H9 (cell line): ENCODE data around the gene SPRED3. TPM values are rescaled to one million over a fixed set of nuclear protein-coding genes. Genes with fewer than 3 reads are reported as not detected.
A peak's percentile ranks its signal among the peaks of the same experiment; 100 is the strongest.

Source experiments
- DNase-seq: peaks from one replicate; pipeline ENCODE4 v3.0.0-alpha.2; 2017
- H2AFZ ChIP-seq: one replicate; pipeline ENCODE4 v1.6.1; 2013; ENCODE audit warnings: mild to moderate bottlenecking, low read length, control low read depth, moderate library complexity
- H2AK5ac ChIP-seq: 2 replicates; pipeline ENCODE4 v1.6.1; 2013; ENCODE audit warnings: low read length, control low read depth, mixed read lengths; ENCODE audit not compliant: insufficient read length
- H2BK120ac ChIP-seq: one replicate; pipeline ENCODE4 v1.6.1; 2013; ENCODE audit warnings: low read depth, mild to moderate bottlenecking, low read length, control low read depth, inconsistent platforms; ENCODE audit not compliant: poor library complexity, severe bottlenecking
- H2BK12ac ChIP-seq: 2 replicates; pipeline ENCODE4 v1.6.1; 2013; ENCODE audit warnings: low read length, control low read depth, mixed read lengths, low read depth; ENCODE audit not compliant: insufficient read length
- H2BK15ac ChIP-seq: 2 replicates; pipeline ENCODE4 v1.6.1; 2013; ENCODE audit warnings: low read depth, low read length, control low read depth
- H2BK20ac ChIP-seq: one replicate; pipeline ENCODE4 v1.6.1; 2013; ENCODE audit warnings: low read depth, mild to moderate bottlenecking, low read length, control low read depth, inconsistent platforms; ENCODE audit not compliant: poor library complexity, severe bottlenecking
- H2BK5ac ChIP-seq: 2 replicates; pipeline ENCODE4 v1.6.1; 2013; ENCODE audit warnings: low read length, control low read depth, mixed read lengths; ENCODE audit not compliant: insufficient read length
- H3K14ac ChIP-seq: 2 replicates; pipeline ENCODE4 v1.6.1; 2013; ENCODE audit warnings: low read length, control low read depth; ENCODE audit not compliant: insufficient read depth
- H3K18ac ChIP-seq: 2 replicates; pipeline ENCODE4 v1.6.1; 2013; ENCODE audit warnings: low read depth, mild to moderate bottlenecking, mixed read lengths, low read length, control low read depth; ENCODE audit not compliant: insufficient read length
- H3K23ac ChIP-seq: 2 replicates; pipeline ENCODE4 v1.6.1; 2013; ENCODE audit warnings: low read length, control low read depth, mixed read lengths, low read depth; ENCODE audit not compliant: insufficient read length
- H3K23me2 ChIP-seq: 2 replicates; pipeline ENCODE4 v1.6.1; 2013; ENCODE audit warnings: low read depth, mild to moderate bottlenecking, mixed read lengths, low read length, control low read depth; ENCODE audit not compliant: insufficient read length, poor library complexity, severe bottlenecking
- H3K27ac ChIP-seq: 2 replicates; pipeline ENCODE4 v1.5.1; 2013; ENCODE audit warnings: low read length, control low read depth, mixed read lengths, low read depth; ENCODE audit not compliant: insufficient read length
- H3K27me3 ChIP-seq: 2 replicates; pipeline ENCODE4 v1.6.1; 2013; ENCODE audit warnings: low read length, control low read depth, inconsistent platforms; ENCODE audit not compliant: insufficient read depth
- H3K4ac ChIP-seq: 2 replicates; pipeline ENCODE4 v1.6.1; 2013; ENCODE audit warnings: low read depth, mild to moderate bottlenecking, control low read depth, inconsistent platforms, low read length, moderate library complexity
- H3K4me1 ChIP-seq: 2 replicates; pipeline ENCODE4 v1.6.1; 2013; ENCODE audit warnings: low read length, control low read depth, inconsistent platforms; ENCODE audit not compliant: insufficient read depth
- H3K4me2 ChIP-seq: 2 replicates; pipeline ENCODE4 v1.6.1; 2013; ENCODE audit warnings: low read length, control low read depth, mixed read lengths; ENCODE audit not compliant: insufficient read length, insufficient read depth
- H3K56ac ChIP-seq: 2 replicates; pipeline ENCODE4 v1.6.1; 2013; ENCODE audit warnings: low read depth, mild to moderate bottlenecking, mixed read lengths, low read length, control low read depth; ENCODE audit not compliant: insufficient read length
- H3K79me1 ChIP-seq: 2 replicates; pipeline ENCODE4 v1.6.1; 2013; ENCODE audit warnings: low read depth, mild to moderate bottlenecking, moderate library complexity, low read length, control low read depth, inconsistent platforms; ENCODE audit not compliant: insufficient read depth, poor library complexity, severe bottlenecking
- H3K79me2 ChIP-seq: 2 replicates; pipeline ENCODE4 v1.6.1; 2013; ENCODE audit warnings: low read length, control low read depth, inconsistent platforms; ENCODE audit not compliant: insufficient read depth
- H3K9ac ChIP-seq: 2 replicates; pipeline ENCODE4 v1.6.1; 2013; ENCODE audit warnings: low read length, control low read depth, mixed read lengths; ENCODE audit not compliant: insufficient read length; ENCODE audit errors: extremely low read depth
- H3K9me3 ChIP-seq: one replicate; pipeline ENCODE4 v1.6.1; 2013; ENCODE audit warnings: low read depth, low read length, inconsistent platforms; ENCODE audit not compliant: control insufficient read depth
- H3T11ph ChIP-seq: one replicate; pipeline ENCODE4 v1.6.1; 2013; ENCODE audit warnings: mild to moderate bottlenecking, low read length, control low read depth, inconsistent platforms
- H4K20me1 ChIP-seq: one replicate; pipeline ENCODE4 v1.6.1; 2013; ENCODE audit not compliant: control insufficient read depth, insufficient read length, insufficient read depth
- H4K5ac ChIP-seq: 2 replicates; pipeline ENCODE4 v1.6.1; 2013; ENCODE audit warnings: low read depth, mild to moderate bottlenecking, mixed read lengths, low read length, control low read depth; ENCODE audit not compliant: insufficient read length
- H4K8ac ChIP-seq: replicated peaks from 2 replicates; pipeline ENCODE4 v1.6.1; 2013; ENCODE audit warnings: low read length, control low read depth, mixed read lengths, low read depth; ENCODE audit not compliant: insufficient read length
- H4K91ac ChIP-seq: 2 replicates; pipeline ENCODE4 v1.6.1; 2013; ENCODE audit warnings: low read depth, mild to moderate bottlenecking, moderate library complexity, mixed read lengths, low read length, control low read depth; ENCODE audit not compliant: insufficient read length
- H3K27ac Mint-ChIP-seq, 3 experiments: 2 replicates in 2 of 3; 3 replicates in 1 of 3; pipeline ENCODE4 v1.8.0; 2020 to 2021; ENCODE audit warnings: mixed read lengths in 3 of 3, mild to moderate bottlenecking in 1 of 3, moderate library complexity in 1 of 3
- H3K27me3 Mint-ChIP-seq: 2 replicates; pipeline ENCODE4 v1.8.0; 2021; ENCODE audit warnings: low read depth, mild to moderate bottlenecking, moderate library complexity, mixed read lengths
- H3K36me3 Mint-ChIP-seq, 3 experiments: 2 replicates in 2 of 3; 3 replicates in 1 of 3; pipeline ENCODE4 v1.8.0; 2020 to 2021; ENCODE audit warnings: low read depth in 3 of 3, mixed read lengths in 3 of 3; ENCODE audit not compliant: insufficient read depth in 1 of 3
- H3K4me1 Mint-ChIP-seq, 2 experiments: 2 replicates each; pipeline ENCODE4 v1.8.0; 2020; ENCODE audit warnings: mixed read lengths in 2 of 2
- H3K4me3 Mint-ChIP-seq, 2 experiments: 2 replicates in 1 of 2; 3 replicates in 1 of 2; pipeline ENCODE4 v1.8.0; 2020 to 2021; ENCODE audit warnings: mild to moderate bottlenecking in 2 of 2, mixed read lengths in 2 of 2, moderate library complexity in 1 of 2
- H3K9me3 Mint-ChIP-seq, 2 experiments: 2 replicates in 1 of 2; 3 replicates in 1 of 2; pipeline ENCODE4 v1.8.0; 2020; ENCODE audit warnings: mild to moderate bottlenecking in 2 of 2, mixed read lengths in 2 of 2, moderate library complexity in 1 of 2
- CTCF ChIP-seq: fragments of 200-600 bp; sonication (generic); conservative IDR thresholded peaks from 3 replicates; pipeline ENCODE4 v1.8.0; 2021; ENCODE audit warnings: antibody characterized with exemption, mild to moderate bottlenecking
- WGBS: extraction: QIAGEN DNeasy Blood & Tissue Kit; methylation state at CpG from one replicate; pipeline ENCODE4 v1.1.7; 2013; ENCODE audit warnings: missing lambda C conversion rate, low lambda C conversion rate, mixed read lengths; ENCODE audit not compliant: insufficient read length; ENCODE audit errors: extremely low coverage; 5-methylcytosine and 5-hydroxymethylcytosine counted together
- total RNA-seq: library from RNA; stranded (reverse); gene quantifications from 2 replicates; pipeline ENCODE4 v1.2.1, GENCODE V29; 2021

SPRED3 gene
- total RNA-seq, 1 experiment from 2014 or later: 16.4 TPM

DNA sequence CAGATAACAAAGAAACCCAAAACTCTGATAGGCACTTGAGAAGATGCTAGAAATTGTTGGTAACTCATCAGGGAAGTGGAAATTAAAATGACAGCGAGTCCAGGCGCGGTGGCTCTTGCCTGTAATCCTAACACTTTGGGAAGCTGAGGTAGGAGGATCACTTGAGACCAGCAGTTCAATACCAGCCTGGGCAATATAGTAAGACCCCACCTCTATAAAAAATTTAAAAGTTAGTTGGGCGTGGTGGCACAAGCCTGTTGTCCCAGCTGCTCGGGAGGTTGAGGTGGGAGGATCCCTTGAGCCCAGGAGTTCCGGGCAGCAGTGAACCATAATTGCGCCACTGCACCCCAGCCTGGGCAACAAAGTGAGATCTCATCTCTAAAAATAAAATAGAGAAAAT, 42.4 kb downstream of the SPRED3 start:
- no peak overlapping the region for H4K91ac ChIP-seq
- no peak overlapping the region for H3K4me3 Mint-ChIP-seq
- H2AFZ ChIP-seq: no peak overlapping the region
- H2AK5ac ChIP-seq: no peak overlapping the region
- DNase-seq: no peak
- no peak overlapping the region for H3K27ac ChIP-seq
- no peak overlapping the region for H2BK120ac ChIP-seq
- H3K4me2 ChIP-seq: no peak overlapping the region
- H3K79me1 ChIP-seq: no peaks in the 10 kb centered on the region
- H3K4ac ChIP-seq: no peak overlapping the region
- H3K9me3 Mint-ChIP-seq: no peaks in the 10 kb centered on the region
- no peak overlapping the region for H2BK5ac ChIP-seq
- H3K23ac ChIP-seq: no peak overlapping the region
- H3K9ac ChIP-seq: no peak overlapping the region
- no peaks in the 10 kb centered on the region for H3K27me3 Mint-ChIP-seq
- no peak overlapping the region for H2BK15ac ChIP-seq
- H3T11ph ChIP-seq: no peak overlapping the region
- H2BK12ac ChIP-seq: no peak overlapping the region
- no peaks in the 10 kb centered on the region; the same call in 1 of the 2 replicates for H3K4me1 ChIP-seq
- no peak overlapping the region for H4K8ac ChIP-seq
- no peaks in the 10 kb centered on the region for H3K9me3 ChIP-seq
- TF ChIP-seq CTCF: no peak
- H3K27me3 ChIP-seq: no peaks in the 10 kb centered on the region
- H3K14ac ChIP-seq: no peak overlapping the region
- no peak overlapping the region for H4K5ac ChIP-seq
- WGBS: no CpG with 5 or more reads among the region's 7 CpGs
- no peaks in the 10 kb centered on the region for H3K36me3 Mint-ChIP-seq
- peaks cover 21 to 29% of the 10 kb centered on the region in 2 experiments for H3K4me1 Mint-ChIP-seq
- H3K18ac ChIP-seq: no peak overlapping the region
- no peaks in the 10 kb centered on the region for H4K20me1 ChIP-seq
- H3K79me2 ChIP-seq: no peaks in the 10 kb centered on the region
- H3K23me2 ChIP-seq: peaks cover 8% of the 10 kb centered on the region
- H3K27ac Mint-ChIP-seq: 0 out of 7 replicates have a peak overlapping the region, but pooled peaks of 1 of the 3 experiments have one; percentile 19
- H3K56ac ChIP-seq: no peak overlapping the region
- no peak overlapping the region for H2BK20ac ChIP-seq
